GM21786 (cell line): ENCODE results near the gene HEPH.
"Not testable (repeated sequence)": the region's sequence is repeated elsewhere in the genome, so short reads cannot be mapped to it uniquely, and the experiment has no call there.

Experiments used
- ATAC-seq: cut with Tn5 transposase; IDR thresholded peaks from one replicate; pipeline ENCODE4 v1.9.1; 2021; ENCODE audit not compliant: unreplicated experiment

HEPH gene

GRCh38 chrX:66200855-66201795 lies 37.1 kb downstream of the HEPH start:
- no peak for ATAC-seq

DNA sequence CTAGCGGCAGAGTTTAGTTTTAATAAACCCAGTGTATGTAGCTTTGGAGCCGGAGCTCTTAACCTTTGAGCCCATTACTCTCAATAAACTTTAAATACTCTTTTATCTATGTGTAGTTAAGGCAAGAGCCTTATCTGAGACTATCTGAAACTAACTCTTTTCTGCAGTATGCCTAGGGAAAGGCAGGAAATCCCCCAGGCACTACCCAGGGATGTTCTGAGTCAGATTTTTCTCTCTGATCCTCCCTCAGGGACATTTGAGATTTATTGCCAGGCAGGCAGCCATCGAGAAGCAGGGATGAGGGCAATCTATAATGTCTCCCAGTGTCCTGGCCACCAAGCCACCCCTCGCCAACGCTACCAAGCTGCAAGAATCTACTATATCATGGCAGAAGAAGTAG lies 39.1 kb downstream of the HEPH start:
- no peak for ATAC-seq

- ATAC-seq, result no peak
Observed at GRCh38 chrX:66221856-66222255, 57.8 kb downstream of the HEPH start.

DNA sequence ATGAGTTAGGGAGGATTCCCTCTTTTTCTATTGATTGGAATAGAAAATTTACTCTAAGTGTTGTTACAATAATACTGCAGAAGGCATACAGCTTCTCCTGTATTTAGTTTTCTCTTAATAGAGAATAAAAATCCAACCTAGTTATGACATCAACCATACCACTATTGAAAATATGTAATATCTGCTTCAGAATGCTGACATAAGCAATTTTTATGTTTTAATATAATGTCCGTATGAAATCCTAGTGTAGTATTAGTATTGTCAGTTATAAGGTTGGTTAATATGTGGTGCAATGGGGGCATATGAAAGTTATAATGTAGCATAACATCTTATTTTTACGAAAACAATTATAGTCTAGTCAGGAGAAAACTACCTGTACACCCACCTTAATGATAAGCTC lies 68.2 kb downstream of the HEPH start:
- no peak for ATAC-seq

- no peak for ATAC-seq
Observed at GRCh38 chrX:66233209-66233608, 69.2 kb downstream of the HEPH start.

GRCh38 chrX:66233904-66234303 lies 69.9 kb downstream of the HEPH start:
- not testable (repeated sequence) for ATAC-seq

- no peak for ATAC-seq
Observed at GRCh38 chrX:66255359-66255967, 91.4 kb downstream of the HEPH start.

DNA sequence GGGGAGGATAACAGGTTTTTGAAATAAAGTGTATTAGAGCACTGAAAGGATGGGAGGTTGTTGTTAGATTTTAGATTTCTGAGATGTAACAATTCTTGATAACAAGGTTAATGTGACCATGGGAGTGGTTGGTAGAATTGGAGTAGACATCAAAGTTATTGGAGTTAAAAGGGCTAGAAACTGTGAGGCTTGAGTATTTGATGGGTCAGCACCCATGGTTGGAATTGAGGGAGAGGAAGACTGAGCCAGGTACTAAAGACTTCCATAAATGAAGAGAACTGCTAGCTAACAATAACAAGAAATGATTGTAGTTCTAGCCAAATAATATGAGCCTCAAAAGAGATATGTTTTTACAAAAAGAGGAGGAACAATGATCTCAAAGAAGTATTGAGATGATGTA lies 98.8 kb downstream of the HEPH start:
- no peak for ATAC-seq
